Endothelial cell (in vitro differentiated cells): ENCODE data around the gene CASP7. TPM values are rescaled to one million over a fixed set of nuclear protein-coding genes. Genes with fewer than 3 reads are reported as not detected.
"Not testable (repeated sequence)": the region's sequence is repeated elsewhere in the genome, so short reads cannot be mapped to it uniquely, and the experiment has no call there.

ENCODE experiments used
- DNase-seq: peaks from one replicate; pipeline ENCODE4 v3.0.0; 2021; ENCODE audit warnings: low spot score
- H3K27ac Mint-ChIP-seq: one replicate; pipeline ENCODE4 v1.8.0; 2021; ENCODE audit warnings: mixed read lengths, inconsistent platforms; ENCODE audit not compliant: unreplicated experiment
- H3K27me3 Mint-ChIP-seq: one replicate; pipeline ENCODE4 v1.8.0; 2021; ENCODE audit warnings: mild to moderate bottlenecking, moderate library complexity, mixed read lengths, inconsistent platforms; ENCODE audit not compliant: unreplicated experiment
- H3K36me3 Mint-ChIP-seq: one replicate; pipeline ENCODE4 v1.8.0; 2021; ENCODE audit warnings: mild to moderate bottlenecking, low read depth, mixed read lengths, inconsistent platforms; ENCODE audit not compliant: unreplicated experiment
- H3K4me1 Mint-ChIP-seq: one replicate; pipeline ENCODE4 v1.8.0; 2021; ENCODE audit warnings: mild to moderate bottlenecking, mixed read lengths, inconsistent platforms; ENCODE audit not compliant: unreplicated experiment
- H3K4me3 Mint-ChIP-seq: one replicate; pipeline ENCODE4 v1.8.0; 2021; ENCODE audit warnings: mild to moderate bottlenecking, mixed read lengths, inconsistent platforms; ENCODE audit not compliant: unreplicated experiment
- H3K9me3 Mint-ChIP-seq: one replicate; pipeline ENCODE4 v1.8.0; 2021; ENCODE audit warnings: mixed read lengths, inconsistent platforms; ENCODE audit not compliant: unreplicated experiment
- CTCF ChIP-seq: fragments of 200-600 bp; sonication (generic); IDR thresholded peaks from one replicate; pipeline ENCODE4 v1.5.0; 2021; ENCODE audit warnings: antibody characterized with exemption; ENCODE audit not compliant: unreplicated experiment
- total RNA-seq: library from RNA; stranded (reverse); fragmentation: NEBNext Ultra II Directional; extraction: Animal tissue kit (Norgen Biotek cat#: 25700); gene quantifications from one replicate; pipeline ENCODE4 v1.2.1, GENCODE V29; 2021; ENCODE audit not compliant: unreplicated experiment

Gene CASP7
- total RNA-seq, 1 donor from 2014 or later: 11.9 TPM

GRCh38 chr10:113647812-113648211 lies 31.9 kb upstream of the CASP7 start:
- no peak overlapping the region for H3K27ac Mint-ChIP-seq

GRCh38 chr10:113648478-113648877 lies 31.2 kb upstream of the CASP7 start:
- no peaks in the 10 kb centered on the region for H3K36me3 Mint-ChIP-seq
- H3K4me1 Mint-ChIP-seq: no peaks in the 10 kb centered on the region
- H3K9me3 Mint-ChIP-seq: no peaks in the 10 kb centered on the region
- H3K4me3 Mint-ChIP-seq: no peak overlapping the region
- H3K27me3 Mint-ChIP-seq: peaks cover 3% of the 10 kb centered on the region
- DNase-seq: no peak
- H3K27ac Mint-ChIP-seq: no peak overlapping the region
- TF ChIP-seq CTCF: no peak

More at GRCh38 chr10:113647812-113648211, 31.9 kb upstream of the CASP7 start:
- TF ChIP-seq CTCF: no peak
- Mint-ChIP-seq H3K27me3 (peaks cover 3% of the 10 kb centered on the region), H3K9me3 (no peaks in the 10 kb centered on the region), H3K4me3 (no peak overlapping the region), H3K36me3 (no peaks in the 10 kb centered on the region), H3K4me1 (no peaks in the 10 kb centered on the region)
- DNase-seq: no peak

GRCh38 chr10:113650172-113650571 lies 29.5 kb upstream of the CASP7 start:
- TF ChIP-seq CTCF: no peak
- no peak for DNase-seq
- Mint-ChIP-seq H3K27ac (no peak overlapping the region), H3K27me3 (peaks cover 3% of the 10 kb centered on the region), H3K4me1 (no peaks in the 10 kb centered on the region), H3K9me3 (no peaks in the 10 kb centered on the region), H3K4me3 (no peak overlapping the region), H3K36me3 (no peaks in the 10 kb centered on the region)

GRCh38 chr10:113651021-113651420 lies 28.7 kb upstream of the CASP7 start:
- Mint-ChIP-seq H3K36me3 (no peaks in the 10 kb centered on the region), H3K9me3 (no peaks in the 10 kb centered on the region), H3K27ac (no peak overlapping the region), H3K27me3 (peaks cover 3% of the 10 kb centered on the region), H3K4me3 (no peak overlapping the region), H3K4me1 (no peaks in the 10 kb centered on the region)
- no peak for TF ChIP-seq CTCF
- no peak for DNase-seq

GRCh38 chr10:113651898-113652297 lies 27.8 kb upstream of the CASP7 start:
- no peak for DNase-seq
- no peaks in the 10 kb centered on the region for H3K36me3 Mint-ChIP-seq
- no peak overlapping the region for H3K27ac Mint-ChIP-seq
- peaks cover 3% of the 10 kb centered on the region for H3K27me3 Mint-ChIP-seq
- no peaks in the 10 kb centered on the region for H3K9me3 Mint-ChIP-seq
- H3K4me1 Mint-ChIP-seq: no peaks in the 10 kb centered on the region
- no peak overlapping the region for H3K4me3 Mint-ChIP-seq
- no peak for TF ChIP-seq CTCF

- not testable (repeated sequence) for H3K4me3 Mint-ChIP-seq, DNase-seq, H3K9me3 Mint-ChIP-seq, H3K4me1 Mint-ChIP-seq, H3K27me3 Mint-ChIP-seq, H3K27ac Mint-ChIP-seq, H3K36me3 Mint-ChIP-seq
Measured at GRCh38 chr10:113652456-113652855, 27.3 kb upstream of the CASP7 start.
